GOT3 (cell line): ENCODE data around the gene DDX47.
A peak's percentile ranks its signal among the peaks of the same experiment; 100 is the strongest.

Source experiments
- DNase-seq: peaks from one replicate; lab custom pipeline; 2025; ENCODE audit warnings: mixed read lengths; lab: John Stamatoyannopoulos, UW

Gene DDX47

GRCh38 chr12:12813120-12814101, at the start of gene DDX47:
Gene DDX47 (plus strand): TSS chr12:12813346. CDS start chr12:12813368, 22 bp downstream.
- peak; percentile 66 for DNase-seq

DNA sequence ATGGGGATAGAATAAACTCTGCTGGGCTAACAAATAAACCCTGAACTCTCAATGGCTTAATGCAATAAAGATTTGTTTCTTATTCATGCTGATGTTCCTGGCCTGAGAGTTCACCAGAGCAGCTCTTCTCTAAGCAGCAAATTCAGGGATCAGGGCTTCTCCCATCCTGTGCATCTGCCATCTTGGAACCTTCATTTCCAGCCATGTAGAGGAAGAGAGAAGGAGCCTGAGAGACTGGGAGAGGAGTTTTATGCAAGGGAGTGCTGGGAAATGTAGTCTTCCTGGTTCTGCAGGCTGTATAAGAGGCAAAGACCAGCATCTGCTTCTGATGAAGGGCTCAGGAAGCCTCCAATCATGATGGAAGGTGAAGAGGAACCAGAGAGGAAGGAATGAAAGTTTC, 48.3 kb upstream of the DDX47 start:
- DNase-seq, result no peak

DNA sequence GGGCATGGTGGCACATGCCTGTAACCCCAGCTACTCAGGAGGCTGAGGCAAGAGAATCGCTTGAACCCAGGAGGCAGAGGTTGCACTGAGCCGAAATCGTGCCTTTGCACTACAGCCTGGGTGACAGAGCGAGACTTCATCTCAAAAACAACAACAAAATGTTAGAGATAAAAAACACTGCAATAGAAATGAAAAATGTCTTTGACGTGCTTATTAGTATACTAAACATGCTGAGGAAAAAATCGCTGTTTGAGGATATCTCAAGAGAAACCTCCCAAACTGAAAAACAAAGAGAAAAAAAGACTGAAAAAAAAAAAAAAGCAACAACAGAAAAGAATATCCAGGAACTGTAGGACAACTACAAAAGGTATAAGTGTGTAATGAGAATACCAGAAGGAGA, 42.9 kb upstream of the DDX47 start:
- no peak for DNase-seq

GRCh38 chr12:12774791-12775190, 38.4 kb upstream of the DDX47 start:
- no peak for DNase-seq

GRCh38 chr12:12776261-12776660, 36.9 kb upstream of the DDX47 start:
- DNase-seq, result no peak

- DNase-seq, result no peak
Measured at GRCh38 chr12:12777092-12777491, 36.1 kb upstream of the DDX47 start.

DNA sequence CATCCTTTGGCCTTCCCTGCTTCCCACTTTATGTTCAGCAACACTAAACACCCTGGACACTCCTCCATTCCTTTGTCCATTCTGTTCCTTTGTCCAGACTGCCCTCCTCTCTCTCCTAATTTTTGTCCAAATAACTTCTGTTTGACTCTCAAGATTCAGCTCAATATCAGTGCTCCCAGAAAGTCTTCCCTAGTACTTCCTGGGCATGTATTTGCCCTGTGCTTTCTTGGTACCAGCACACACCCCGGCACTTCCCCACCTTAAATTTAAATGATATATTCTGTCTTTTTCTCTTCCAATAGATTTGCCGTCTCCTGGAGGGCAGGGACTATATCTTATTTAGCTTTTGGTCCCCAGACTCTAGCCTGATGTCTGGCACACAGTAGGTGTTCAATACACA, 34.1 kb upstream of the DDX47 start:
- DNase-seq, result no peak

DNA sequence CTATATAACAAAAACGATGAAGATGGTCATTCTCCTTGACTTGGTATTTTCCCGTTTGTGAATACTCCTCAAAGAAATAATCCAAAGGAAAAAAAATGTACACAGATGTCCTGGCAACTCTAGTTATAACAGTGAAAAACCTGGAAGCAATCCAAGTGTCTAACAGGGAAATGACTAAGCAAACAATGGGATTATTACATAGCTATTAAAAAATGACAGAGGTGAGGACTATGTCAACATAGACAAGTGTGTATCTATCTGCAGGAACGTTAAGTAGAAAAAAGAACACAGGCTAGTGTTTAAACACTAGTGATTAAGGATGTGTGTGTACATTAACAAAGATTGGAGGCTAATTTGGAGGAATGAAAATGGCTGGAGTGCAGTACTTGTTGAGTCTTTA, 33.6 kb upstream of the DDX47 start:
- DNase-seq, result no peak

DNA sequence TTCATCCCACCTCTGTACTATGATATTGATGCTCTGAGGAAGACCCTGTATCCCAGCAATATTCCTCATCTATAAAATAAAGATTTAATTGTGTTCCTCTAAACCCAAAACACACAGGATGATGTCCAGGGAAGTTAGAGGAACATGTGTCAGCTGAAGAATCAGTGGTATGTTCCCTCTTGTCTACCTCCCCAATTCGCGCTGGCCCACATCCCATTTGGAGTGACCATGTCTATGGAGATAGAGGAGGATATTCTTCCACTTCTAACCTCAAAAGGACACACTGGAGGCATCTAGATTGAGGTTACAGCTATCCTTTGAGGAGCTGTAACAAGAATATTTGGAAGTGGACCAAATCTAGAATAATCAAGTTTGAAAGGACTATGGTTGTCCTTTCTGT, 29.0 kb upstream of the DDX47 start:
- no peak for DNase-seq

DNA sequence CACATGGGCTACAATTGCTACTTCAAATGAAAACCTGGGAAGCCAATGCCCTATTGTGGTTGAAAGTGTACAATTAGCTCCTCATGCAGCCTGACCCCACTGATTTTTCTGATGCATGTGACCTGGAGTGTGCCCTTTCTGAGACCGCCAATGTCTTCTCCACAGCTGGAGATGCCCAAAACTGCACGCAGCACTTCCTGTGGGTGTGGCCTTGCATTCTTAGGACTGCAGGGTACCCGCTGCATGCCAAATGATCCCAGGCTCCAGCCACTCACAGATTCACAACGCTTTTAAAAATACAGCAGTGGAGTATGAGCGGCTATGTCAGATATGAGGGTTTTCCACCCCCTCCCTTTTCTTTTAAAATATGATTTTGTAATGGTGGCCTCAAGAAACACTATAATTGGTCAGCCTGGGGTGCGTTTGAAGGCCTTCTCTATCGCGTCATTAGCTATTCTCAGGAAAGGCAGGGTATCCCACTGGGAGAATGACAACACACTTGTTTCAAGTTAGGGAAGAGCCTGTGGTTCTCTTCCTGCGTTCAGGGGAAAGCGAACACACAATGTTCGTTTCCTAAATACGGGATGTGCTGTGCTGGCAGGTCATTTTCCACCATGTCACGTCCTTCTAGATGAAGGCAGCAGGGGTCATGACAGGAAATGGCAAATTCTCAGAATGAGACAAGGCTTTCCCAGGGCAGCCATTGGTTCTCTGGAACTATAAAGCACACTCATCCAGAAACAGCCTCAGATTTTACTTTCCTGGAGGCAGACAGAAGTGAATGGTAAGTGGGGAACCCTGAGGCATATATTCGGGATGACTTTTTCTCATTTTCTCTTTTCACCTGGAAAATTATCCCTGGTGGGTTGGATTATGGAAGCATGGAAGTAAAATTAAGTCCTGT, 28.0 kb upstream of the DDX47 start, which contains the start of gene APOLD1:
TSS of gene APOLD1 (plus strand) at position 749 of the 904 bp plus-strand sequence. CDS start at position 782, 33 bp downstream.
- DNase-seq, result no peak

- no peak for DNase-seq
Measured at GRCh38 chr12:12786351-12786705, 26.8 kb upstream of the DDX47 start.

DNA sequence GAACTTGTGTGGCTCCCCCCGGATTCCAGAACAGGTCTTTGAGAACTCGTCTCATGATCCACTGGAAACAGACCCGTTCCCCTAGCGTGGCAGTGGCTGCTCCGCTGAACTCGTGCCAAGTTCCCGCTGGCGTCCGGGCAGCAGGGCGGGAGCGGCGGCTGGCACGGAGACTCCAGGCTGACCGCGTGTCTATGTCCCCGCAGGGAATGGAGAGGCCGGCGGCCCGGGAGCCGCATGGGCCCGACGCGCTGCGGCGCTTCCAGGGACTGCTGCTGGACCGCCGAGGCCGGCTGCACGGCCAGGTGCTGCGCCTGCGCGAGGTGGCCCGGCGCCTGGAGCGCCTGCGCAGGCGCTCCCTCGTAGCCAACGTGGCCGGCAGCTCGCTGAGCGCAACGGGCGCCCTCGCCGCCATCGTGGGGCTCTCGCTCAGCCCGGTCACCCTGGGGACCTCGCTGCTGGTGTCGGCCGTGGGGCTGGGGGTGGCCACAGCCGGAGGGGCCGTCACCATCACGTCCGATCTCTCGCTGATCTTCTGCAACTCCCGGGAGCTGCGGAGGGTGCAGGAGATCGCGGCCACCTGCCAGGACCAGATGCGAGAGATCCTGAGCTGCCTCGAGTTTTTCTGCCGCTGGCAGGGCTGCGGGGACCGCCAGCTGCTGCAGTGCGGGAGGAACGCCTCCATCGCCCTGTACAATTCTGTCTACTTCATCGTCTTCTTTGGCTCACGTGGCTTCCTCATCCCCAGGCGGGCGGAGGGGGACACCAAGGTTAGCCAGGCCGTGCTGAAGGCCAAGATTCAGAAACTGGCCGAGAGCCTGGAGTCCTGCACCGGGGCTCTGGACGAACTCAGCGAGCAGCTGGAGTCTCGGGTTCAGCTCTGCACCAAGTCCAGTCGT, 26.2 kb upstream of the DDX47 start:
- DNase-seq, result peak; percentile 15

- DNase-seq, result no peak
Measured at GRCh38 chr12:12788131-12788530, 25.0 kb upstream of the DDX47 start.

GRCh38 chr12:12788675-12789368, 24.3 kb upstream of the DDX47 start:
- no peak for DNase-seq

- no peak for DNase-seq
Measured at GRCh38 chr12:12790956-12791355, 22.2 kb upstream of the DDX47 start.

GRCh38 chr12:12791756-12792369, 21.3 kb upstream of the DDX47 start:
- no peak for DNase-seq

DNA sequence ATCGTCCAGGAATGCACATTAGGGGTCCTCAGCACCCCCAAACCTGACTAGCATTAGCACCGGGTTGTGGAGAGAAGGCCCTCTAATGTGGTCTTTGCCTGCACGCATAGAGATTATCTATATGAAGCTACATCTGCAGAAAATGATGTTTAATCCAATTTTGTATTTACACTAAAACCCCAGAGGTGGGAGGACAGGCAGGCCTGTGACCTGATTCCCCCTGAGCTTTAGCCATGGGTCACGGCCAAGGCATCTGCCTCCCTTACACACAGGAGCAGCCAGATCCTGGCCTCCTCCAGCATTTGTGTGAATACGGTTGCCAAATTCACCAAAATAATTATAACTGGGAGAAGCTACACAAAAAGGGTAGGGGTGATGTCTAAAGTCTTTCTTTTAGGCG, 20.7 kb upstream of the DDX47 start:
- DNase-seq, result no peak

- DNase-seq, result no peak
Measured at GRCh38 chr12:12794686-12795085, 18.5 kb upstream of the DDX47 start.

DNA sequence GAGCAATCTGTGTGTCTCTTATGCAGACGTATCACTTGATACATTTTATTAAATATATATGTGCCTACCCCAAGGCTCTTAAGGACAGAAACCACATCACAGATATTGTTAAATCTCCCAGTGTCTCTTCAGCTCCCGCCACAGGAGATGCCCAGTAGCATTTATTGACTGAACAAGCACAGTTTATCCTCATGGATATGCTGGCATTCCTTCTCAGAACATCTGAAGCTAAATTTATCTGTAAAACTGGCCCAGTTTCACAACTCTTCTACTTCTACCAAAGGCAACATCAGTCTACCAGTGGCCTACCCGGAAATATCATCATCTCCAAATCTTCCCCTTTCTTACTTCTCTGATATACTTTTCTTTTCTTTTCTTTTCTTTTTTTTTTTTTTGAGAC, 17.0 kb upstream of the DDX47 start:
- DNase-seq, result no peak
